GM12873 (cell line): ENCODE results near the gene CABP5.

Source experiments
- TF ChIP-seq, protein P1 (sequence below): IDR thresholded peaks from 2 replicates; pipeline ENCODE4 v1.5.1; 2012; ENCODE audit warnings: low read depth, mild to moderate bottlenecking, moderate library complexity, low read length, control low read depth; ENCODE audit not compliant: insufficient read depth; ENCODE audit errors: missing control alignments

CABP5 gene

DNA sequence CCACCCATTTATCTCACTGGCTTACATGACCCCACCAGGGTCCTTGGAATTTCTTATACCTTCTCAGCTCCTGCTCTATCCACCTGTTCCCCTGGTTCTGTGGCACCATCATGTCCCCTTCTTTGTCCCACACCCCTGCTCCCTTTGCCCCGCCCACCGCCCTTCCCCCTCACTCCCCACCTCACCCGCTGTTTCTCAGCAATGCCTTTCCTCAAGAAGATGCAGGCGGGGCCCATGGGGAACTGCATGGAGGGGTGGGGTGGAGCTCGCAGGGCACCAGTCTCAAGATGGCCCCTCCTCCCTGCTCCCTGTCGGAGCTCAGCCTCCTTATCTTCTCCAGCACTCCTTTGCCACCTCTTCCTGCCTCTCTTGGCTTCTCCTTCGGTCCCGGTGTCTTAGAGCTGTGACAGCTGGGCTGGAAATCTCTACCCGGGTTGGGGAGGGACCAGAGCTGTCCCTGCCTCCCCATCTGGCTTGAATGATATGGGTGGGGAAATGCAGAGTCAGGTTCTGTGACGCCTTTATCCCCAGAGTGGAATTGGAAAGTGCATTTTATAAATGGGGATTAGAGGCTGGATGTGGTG, at the start of gene CABP5:
Gene CABP5 (minus strand): TSS at position 405 of the 584 bp plus-strand sequence. CDS start 157 bp downstream, at position 248.
- TF ChIP-seq, protein P1, sequence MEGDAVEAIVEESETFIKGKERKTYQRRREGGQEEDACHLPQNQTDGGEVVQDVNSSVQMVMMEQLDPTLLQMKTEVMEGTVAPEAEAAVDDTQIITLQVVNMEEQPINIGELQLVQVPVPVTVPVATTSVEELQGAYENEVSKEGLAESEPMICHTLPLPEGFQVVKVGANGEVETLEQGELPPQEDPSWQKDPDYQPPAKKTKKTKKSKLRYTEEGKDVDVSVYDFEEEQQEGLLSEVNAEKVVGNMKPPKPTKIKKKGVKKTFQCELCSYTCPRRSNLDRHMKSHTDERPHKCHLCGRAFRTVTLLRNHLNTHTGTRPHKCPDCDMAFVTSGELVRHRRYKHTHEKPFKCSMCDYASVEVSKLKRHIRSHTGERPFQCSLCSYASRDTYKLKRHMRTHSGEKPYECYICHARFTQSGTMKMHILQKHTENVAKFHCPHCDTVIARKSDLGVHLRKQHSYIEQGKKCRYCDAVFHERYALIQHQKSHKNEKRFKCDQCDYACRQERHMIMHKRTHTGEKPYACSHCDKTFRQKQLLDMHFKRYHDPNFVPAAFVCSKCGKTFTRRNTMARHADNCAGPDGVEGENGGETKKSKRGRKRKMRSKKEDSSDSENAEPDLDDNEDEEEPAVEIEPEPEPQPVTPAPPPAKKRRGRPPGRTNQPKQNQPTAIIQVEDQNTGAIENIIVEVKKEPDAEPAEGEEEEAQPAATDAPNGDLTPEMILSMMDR: no peak

DNA sequence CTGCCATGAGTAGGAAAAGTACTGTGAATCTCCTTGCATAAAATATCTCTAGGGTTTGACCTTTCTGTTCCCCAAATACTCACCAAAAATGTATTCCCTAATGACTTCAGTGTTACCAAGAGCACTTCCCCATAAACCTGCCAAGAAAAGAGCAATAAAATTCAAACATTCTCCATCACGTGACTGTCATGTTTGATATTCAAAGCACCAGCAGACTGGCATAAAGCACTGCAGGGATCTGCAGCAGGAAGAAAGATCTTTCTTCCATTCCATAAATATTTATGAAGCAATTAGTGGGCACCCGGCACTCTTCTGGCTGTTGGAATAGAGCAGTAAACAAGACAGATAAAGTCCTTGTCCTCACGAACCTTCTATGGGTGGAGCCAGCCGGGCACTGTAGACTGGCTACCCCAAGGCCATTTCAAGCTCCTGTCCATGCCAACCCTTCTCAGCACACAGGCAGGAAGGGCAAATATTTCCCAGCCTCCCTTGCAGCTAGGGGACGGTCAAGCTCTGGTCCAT, 46.5 kb upstream of the CABP5 start:
- TF ChIP-seq, protein P1: no peak

DNA sequence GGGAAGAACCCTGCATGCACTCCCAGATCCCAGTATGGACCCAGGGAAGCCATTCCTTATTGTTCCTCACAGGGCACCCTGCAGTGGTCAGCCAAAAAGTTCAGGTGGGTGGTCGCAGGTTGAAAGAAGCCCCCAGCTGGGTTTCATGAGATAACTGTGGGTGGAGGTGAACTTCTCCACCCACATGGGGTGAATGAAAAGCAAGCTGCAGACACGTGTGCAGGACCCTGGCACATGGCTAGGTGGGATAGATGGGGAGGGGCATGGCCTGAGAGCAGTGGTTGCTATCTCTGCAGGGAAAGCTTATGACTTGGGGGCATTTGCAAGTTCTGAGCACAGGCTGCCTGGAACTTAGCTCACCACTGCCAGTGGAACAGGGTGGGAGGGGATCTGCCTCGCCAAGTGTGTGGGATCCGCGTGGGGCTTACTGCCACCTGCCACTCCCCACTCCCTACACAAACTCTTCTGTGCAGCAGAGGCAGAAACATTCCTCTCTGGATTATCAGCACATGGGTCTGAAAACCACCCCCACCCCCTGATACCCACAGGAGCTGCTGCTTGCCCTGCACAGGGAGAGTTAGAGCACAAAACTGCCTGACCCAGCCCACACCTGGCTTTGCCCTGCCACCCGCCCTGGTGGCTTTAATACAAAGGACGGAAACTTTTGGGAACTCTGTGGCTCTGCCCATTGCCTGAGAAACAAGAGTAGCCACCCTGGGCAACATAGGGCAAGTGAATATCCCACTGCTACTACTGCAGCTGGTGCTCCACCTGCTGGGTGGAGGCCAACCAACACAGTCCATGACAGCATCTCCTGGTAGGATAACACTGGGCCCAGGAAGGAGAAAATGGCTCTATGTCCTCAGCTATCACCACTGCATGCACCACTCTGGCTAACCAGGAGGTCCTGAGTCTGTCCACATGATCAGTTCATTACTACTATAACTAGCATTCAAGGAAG, 42.3 kb upstream of the CABP5 start:
- TF ChIP-seq, protein P1: peak; percentile 23

DNA sequence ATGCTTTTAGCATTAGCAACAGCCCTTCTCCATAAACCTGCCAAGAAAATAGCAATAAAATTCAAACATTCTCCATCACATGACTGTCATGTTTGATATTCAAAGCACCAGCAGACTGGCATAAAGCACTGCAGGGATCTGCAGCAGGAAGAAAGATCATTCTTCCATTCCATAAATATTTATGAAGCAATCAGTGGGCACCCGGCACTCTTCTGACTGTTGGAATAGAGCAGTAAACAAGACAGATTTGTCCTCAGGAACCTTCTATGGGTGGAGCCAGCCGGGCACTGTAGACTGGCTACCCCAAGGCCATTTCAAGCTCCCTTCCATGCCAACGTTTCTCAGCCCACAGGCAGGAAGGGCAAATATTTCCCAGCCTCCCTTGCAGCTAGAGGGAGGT, 41.2 kb upstream of the CABP5 start:
- TF ChIP-seq, protein P1: no peak

DNA sequence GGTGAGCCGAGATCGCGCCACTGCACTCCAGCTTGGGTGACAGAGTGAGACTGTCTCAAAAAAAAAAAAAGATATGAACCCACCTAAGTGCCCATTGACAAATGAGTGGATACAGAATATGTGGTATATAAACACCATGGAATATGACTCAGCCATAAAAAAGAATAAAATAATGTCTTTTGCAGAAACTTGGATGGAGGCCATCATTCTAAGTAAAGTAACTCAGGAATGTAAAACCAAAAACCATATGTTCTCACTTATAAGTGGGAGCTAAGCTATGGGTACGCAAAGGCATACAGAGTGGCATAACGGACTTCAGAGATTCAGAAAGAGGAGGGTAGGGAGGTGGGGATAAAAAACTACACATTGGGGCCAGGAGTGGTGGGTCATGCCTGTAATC, 37.2 kb upstream of the CABP5 start:
- TF ChIP-seq, protein P1: no peak

DNA sequence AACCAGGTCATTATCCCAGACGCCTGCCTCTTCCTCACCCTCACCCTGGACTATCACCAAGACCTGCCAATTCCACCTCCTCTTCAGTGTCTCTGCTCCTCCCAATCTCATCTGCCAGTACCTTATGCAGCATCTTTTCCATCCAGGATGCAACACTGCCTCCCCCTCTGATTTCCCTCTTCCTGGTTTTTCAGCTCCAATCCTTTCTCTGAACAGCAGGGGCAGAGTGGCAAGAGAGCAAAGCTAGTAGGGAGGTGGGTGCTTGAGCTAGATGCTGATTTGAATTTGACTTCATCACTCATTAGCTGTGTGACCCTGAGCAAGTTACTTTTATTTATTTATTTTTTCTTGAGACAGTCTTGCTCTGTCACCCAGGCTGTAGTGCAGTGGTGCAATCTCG, 25.6 kb upstream of the CABP5 start:
- TF ChIP-seq, protein P1: no peak

DNA sequence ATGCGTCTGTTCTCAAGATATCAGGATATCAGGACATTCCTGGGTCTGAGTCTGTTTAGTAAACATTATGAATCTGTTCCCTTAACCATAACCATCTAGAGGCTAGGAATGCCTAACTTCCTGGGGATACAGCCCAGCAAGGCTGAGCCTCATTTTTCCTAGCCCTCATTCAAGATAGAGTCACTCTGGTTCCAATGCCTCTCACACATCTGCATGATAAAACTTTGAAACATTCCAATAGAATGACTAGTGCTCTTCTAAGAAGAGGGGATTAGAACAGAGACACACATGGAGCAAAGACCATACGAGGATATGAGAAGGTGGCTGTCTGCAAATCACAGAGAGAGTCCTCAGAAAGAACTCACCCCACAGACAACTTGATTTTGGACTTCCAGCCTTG, 20.6 kb upstream of the CABP5 start:
- TF ChIP-seq, protein P1: no peak
